GM23338 (cell line): Measurements from ENCODE around the gene ITPR2. TPM values are rescaled to one million over a fixed set of nuclear protein-coding genes. Genes with fewer than 3 reads are reported as not detected.

ENCODE experiments used
- ATAC-seq: fragments of 200-7000 bp; cut with Tn5 transposase; 3 replicates; pipeline ENCODE4 v1.9.1; 2020
- DNase-seq: peaks from one replicate; pipeline ENCODE4 v3.0.0-alpha.2; 2015; ENCODE audit warnings: low spot score
- H2AFZ ChIP-seq: fragments of 200-600 bp; sonication (generic); 2 replicates; pipeline ENCODE4 v1.8.0; 2016; ENCODE audit warnings: antibody characterized with exemption, mild to moderate bottlenecking, moderate library complexity
- H3F3A ChIP-seq: fragments of 200-600 bp; sonication (generic); replicated peaks from 2 replicates; pipeline ENCODE4 v1.8.0; 2017; ENCODE audit warnings: antibody characterized with exemption, mixed run types, low read depth
- H3K27ac ChIP-seq: fragments of 200-600 bp; sonication (generic); 2 replicates; pipeline ENCODE4 v1.6.1; 2016; ENCODE audit warnings: low read depth
- H3K27me3 ChIP-seq: fragments of 200-600 bp; sonication (generic); 2 replicates; pipeline ENCODE4 v1.8.0; 2016; ENCODE audit warnings: mild to moderate bottlenecking, mixed run types, moderate library complexity; ENCODE audit not compliant: insufficient read depth
- H3K36me3 ChIP-seq: fragments of 200-600 bp; sonication (generic); 2 replicates; pipeline ENCODE4 v1.8.0; 2016; ENCODE audit warnings: mild to moderate bottlenecking; ENCODE audit not compliant: insufficient read depth
- H3K4me1 ChIP-seq: fragments of 200-600 bp; sonication (generic); 2 replicates; pipeline ENCODE4 v1.8.0; 2016; ENCODE audit warnings: mild to moderate bottlenecking, moderate library complexity; ENCODE audit not compliant: insufficient read depth
- H3K4me2 ChIP-seq: fragments of 200-600 bp; sonication (generic); 2 replicates; pipeline ENCODE4 v1.7.1; 2017; ENCODE audit warnings: mixed run types
- H3K4me3 ChIP-seq: fragments of 200-600 bp; sonication (generic); 2 replicates; pipeline ENCODE4 v1.6.1; 2016; ENCODE audit warnings: mixed run types
- H3K79me2 ChIP-seq: fragments of 200-600 bp; sonication (generic); replicated peaks from 2 replicates; pipeline ENCODE4 v1.8.0; 2017; ENCODE audit warnings: mild to moderate bottlenecking; ENCODE audit not compliant: insufficient read depth
- H3K9me2 ChIP-seq: fragments of 200-600 bp; sonication (generic); 2 replicates; pipeline ENCODE4 v1.8.0; 2017; ENCODE audit not compliant: insufficient read depth
- H4K20me1 ChIP-seq: fragments of 200-600 bp; sonication (generic); replicated peaks from 2 replicates; pipeline ENCODE4 v1.8.0; 2017; ENCODE audit warnings: mild to moderate bottlenecking; ENCODE audit not compliant: insufficient read depth
- H3K27ac Mint-ChIP-seq: 2 replicates; pipeline ENCODE4 v1.8.0; 2020; ENCODE audit warnings: inconsistent platforms, mild to moderate bottlenecking, moderate library complexity, mixed read lengths
- H3K27me3 Mint-ChIP-seq: 3 replicates; pipeline ENCODE4 v1.8.0; 2022; ENCODE audit warnings: low read depth, mild to moderate bottlenecking, moderate library complexity, mixed read lengths, inconsistent platforms; ENCODE audit not compliant: insufficient read depth, poor library complexity
- H3K36me3 Mint-ChIP-seq: 3 replicates; pipeline ENCODE4 v1.8.0; 2021; ENCODE audit warnings: low read depth, mild to moderate bottlenecking, inconsistent platforms, moderate library complexity, mixed read lengths
- H3K4me1 Mint-ChIP-seq: 3 replicates; pipeline ENCODE4 v1.8.0; 2020; ENCODE audit warnings: mild to moderate bottlenecking, inconsistent platforms, mixed read lengths
- H3K4me3 Mint-ChIP-seq: 3 replicates; pipeline ENCODE4 v1.8.0; 2021; ENCODE audit warnings: moderate library complexity, mild to moderate bottlenecking, inconsistent platforms, mixed read lengths
- H3K9me3 Mint-ChIP-seq: 3 replicates; pipeline ENCODE4 v1.8.0; 2020; ENCODE audit warnings: moderate library complexity, mild to moderate bottlenecking, inconsistent platforms, mixed read lengths
- CREB1 ChIP-seq: fragments of 250-450 bp; sonication (Bioruptor Pico); IDR thresholded peaks from 2 replicates; pipeline ENCODE4 v1.5.0; 2020; ENCODE audit warnings: low read depth, mild to moderate bottlenecking, moderate library complexity
- EZH2 ChIP-seq: fragments of 200-600 bp; sonication (generic); IDR thresholded peaks from one replicate; pipeline ENCODE4 v1.8.0; 2017; ENCODE audit warnings: antibody characterized with exemption, mild to moderate bottlenecking, low read depth; ENCODE audit not compliant: unreplicated experiment
- EZH2phosphoT487 ChIP-seq: fragments of 200-600 bp; sonication (generic); IDR thresholded peaks from one replicate; pipeline ENCODE4 v1.8.1; 2018; ENCODE audit warnings: antibody characterized with exemption; ENCODE audit not compliant: unreplicated experiment
- NANOG ChIP-seq: IDR thresholded peaks from 2 replicates; pipeline ENCODE4 v1.6.1; 2016; ENCODE audit warnings: antibody characterized with exemption, borderline replicate concordance
- REST ChIP-seq: IDR thresholded peaks from one replicate; pipeline ENCODE4 v1.6.1; 2018; ENCODE audit warnings: antibody characterized with exemption; ENCODE audit not compliant: unreplicated experiment
- STAT1 ChIP-seq: IDR thresholded peaks from one replicate; pipeline ENCODE4 v1.6.1; 2016; ENCODE audit warnings: antibody characterized with exemption; ENCODE audit not compliant: unreplicated experiment
- ZNF114 ChIP-seq: fragments of 250-450 bp; sonication (Bioruptor Pico); IDR thresholded peaks from 2 replicates; pipeline ENCODE4 v1.5.0; 2020; ENCODE audit warnings: mild to moderate bottlenecking, moderate library complexity
- ZNF331 ChIP-seq: fragments of 250-450 bp; sonication (Bioruptor Pico); IDR thresholded peaks from 2 replicates; pipeline ENCODE4 v1.5.0; 2020; ENCODE audit warnings: low read depth, mild to moderate bottlenecking, moderate library complexity
- polyA plus RNA-seq: library from polyadenylated mRNA; unstranded; fragments of >200 nt; fragmentation: Nextera tagmentation; extraction: Ambion mirVana; gene quantifications from 2 replicates; pipeline ENCODE4 v1.2.1, GENCODE V29; 2016
- total RNA-seq: library from RNA; depleted of rRNA; stranded (reverse); fragments of >200 nt; shearing (Covaris generic); gene quantifications from 2 replicates; pipeline ENCODE4 v1.2.3, GENCODE V29; 2014
- TF ChIP-seq, protein P1 (sequence below): fragments of 250-450 bp; sonication (Bioruptor Pico); IDR thresholded peaks from 2 replicates; pipeline ENCODE4 v1.5.0; 2020; ENCODE audit warnings: mild to moderate bottlenecking, moderate library complexity
- TF ChIP-seq, protein P2 (sequence below): IDR thresholded peaks from 2 replicates; pipeline ENCODE4 v1.6.1; 2016; ENCODE audit warnings: antibody characterized with exemption
- TF ChIP-seq, protein P3 (sequence below), 2 experiments: fragments of 200-600 bp in 1 of 2; sonication (generic) in 1 of 2; conservative IDR thresholded peaks; 2 replicates each; pipeline versions ENCODE4 v1.5.1 to v1.6.1; 2016 to 2017; ENCODE audit warnings: antibody characterized with exemption in 2 of 2, low read depth in 2 of 2, mild to moderate bottlenecking in 2 of 2, moderate library complexity in 1 of 2

ITPR2 gene
- total and polyA plus RNA-seq, 2 experiments from 2014 or later = 44.5 to 65.2 TPM

- H3K9me3 Mint-ChIP-seq = no peaks in the 10 kb centered on the region
- H3K4me1 Mint-ChIP-seq = peaks cover 10% of the 10 kb centered on the region; the same call in 2 of the 3 replicates
- ATAC-seq (no peak), DNase-seq (no peak)
- H3K27ac ChIP-seq = no peak overlapping the region
- H3F3A ChIP-seq = no peaks in the 10 kb centered on the region
- no peaks in the 10 kb centered on the region for H3K9me2 ChIP-seq
- peaks cover 72% of the 10 kb centered on the region for H3K79me2 ChIP-seq
- no peak overlapping the region for H2AFZ ChIP-seq
- H3K4me3 ChIP-seq = no peak overlapping the region
- H3K4me2 ChIP-seq = no peak overlapping the region
- H3K4me3 Mint-ChIP-seq = no peak overlapping the region
- H3K27me3 ChIP-seq = no peaks in the 10 kb centered on the region
- H4K20me1 ChIP-seq = peaks cover 16% of the 10 kb centered on the region
- no peaks in the 10 kb centered on the region for H3K36me3 ChIP-seq
- peaks cover 1% of the 10 kb centered on the region; the same call in 1 of the 2 replicates for H3K4me1 ChIP-seq
- H3K27me3 Mint-ChIP-seq = peaks cover 2% of the 10 kb centered on the region
- TF ChIP-seq NANOG (no peak), EZH2phosphoT487 (no peak), ZNF114 (CRISPR knock-in tag) (no peak), CREB1 (CRISPR knock-in tag) (no peak), EZH2 (no peak), ZNF331 (no peak), STAT1 (no peak), REST (no peak)
- TF ChIP-seq, protein P1, sequence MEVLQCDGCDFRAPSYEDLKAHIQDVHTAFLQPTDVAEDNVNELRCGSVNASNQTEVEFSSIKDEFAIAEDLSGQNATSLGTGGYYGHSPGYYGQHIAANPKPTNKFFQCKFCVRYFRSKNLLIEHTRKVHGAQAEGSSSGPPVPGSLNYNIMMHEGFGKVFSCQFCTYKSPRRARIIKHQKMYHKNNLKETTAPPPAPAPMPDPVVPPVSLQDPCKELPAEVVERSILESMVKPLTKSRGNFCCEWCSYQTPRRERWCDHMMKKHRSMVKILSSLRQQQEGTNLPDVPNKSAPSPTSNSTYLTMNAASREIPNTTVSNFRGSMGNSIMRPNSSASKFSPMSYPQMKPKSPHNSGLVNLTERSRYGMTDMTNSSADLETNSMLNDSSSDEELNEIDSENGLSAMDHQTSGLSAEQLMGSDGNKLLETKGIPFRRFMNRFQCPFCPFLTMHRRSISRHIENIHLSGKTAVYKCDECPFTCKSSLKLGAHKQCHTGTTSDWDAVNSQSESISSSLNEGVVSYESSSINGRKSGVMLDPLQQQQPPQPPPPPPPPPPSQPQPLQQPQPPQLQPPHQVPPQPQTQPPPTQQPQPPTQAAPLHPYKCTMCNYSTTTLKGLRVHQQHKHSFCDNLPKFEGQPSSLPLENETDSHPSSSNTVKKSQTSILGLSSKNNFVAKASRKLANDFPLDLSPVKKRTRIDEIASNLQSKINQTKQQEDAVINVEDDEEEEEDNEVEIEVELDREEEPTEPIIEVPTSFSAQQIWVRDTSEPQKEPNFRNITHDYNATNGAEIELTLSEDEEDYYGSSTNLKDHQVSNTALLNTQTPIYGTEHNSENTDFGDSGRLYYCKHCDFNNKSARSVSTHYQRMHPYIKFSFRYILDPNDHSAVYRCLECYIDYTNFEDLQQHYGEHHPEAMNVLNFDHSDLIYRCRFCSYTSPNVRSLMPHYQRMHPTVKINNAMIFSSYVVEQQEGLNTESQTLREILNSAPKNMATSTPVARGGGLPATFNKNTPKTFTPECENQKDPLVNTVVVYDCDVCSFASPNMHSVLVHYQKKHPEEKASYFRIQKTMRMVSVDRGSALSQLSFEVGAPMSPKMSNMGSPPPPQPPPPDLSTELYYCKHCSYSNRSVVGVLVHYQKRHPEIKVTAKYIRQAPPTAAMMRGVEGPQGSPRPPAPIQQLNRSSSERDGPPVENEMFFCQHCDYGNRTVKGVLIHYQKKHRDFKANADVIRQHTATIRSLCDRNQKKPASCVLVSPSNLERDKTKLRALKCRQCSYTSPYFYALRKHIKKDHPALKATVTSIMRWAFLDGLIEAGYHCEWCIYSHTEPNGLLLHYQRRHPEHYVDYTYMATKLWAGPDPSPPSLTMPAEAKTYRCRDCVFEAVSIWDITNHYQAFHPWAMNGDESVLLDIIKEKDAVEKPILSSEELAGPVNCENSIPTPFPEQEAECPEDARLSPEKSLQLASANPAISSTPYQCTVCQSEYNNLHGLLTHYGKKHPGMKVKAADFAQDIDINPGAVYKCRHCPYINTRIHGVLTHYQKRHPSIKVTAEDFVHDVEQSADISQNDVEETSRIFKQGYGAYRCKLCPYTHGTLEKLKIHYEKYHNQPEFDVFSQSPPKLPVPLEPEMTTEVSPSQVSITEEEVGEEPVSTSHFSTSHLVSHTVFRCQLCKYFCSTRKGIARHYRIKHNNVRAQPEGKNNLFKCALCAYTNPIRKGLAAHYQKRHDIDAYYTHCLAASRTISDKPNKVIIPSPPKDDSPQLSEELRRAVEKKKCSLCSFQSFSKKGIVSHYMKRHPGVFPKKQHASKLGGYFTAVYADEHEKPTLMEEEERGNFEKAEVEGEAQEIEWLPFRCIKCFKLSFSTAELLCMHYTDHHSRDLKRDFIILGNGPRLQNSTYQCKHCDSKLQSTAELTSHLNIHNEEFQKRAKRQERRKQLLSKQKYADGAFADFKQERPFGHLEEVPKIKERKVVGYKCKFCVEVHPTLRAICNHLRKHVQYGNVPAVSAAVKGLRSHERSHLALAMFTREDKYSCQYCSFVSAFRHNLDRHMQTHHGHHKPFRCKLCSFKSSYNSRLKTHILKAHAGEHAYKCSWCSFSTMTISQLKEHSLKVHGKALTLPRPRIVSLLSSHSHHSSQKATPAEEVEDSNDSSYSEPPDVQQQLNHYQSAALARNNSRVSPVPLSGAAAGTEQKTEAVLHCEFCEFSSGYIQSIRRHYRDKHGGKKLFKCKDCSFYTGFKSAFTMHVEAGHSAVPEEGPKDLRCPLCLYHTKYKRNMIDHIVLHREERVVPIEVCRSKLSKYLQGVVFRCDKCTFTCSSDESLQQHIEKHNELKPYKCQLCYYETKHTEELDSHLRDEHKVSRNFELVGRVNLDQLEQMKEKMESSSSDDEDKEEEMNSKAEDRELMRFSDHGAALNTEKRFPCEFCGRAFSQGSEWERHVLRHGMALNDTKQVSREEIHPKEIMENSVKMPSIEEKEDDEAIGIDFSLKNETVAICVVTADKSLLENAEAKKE = no peak
- TF ChIP-seq, protein P2, sequence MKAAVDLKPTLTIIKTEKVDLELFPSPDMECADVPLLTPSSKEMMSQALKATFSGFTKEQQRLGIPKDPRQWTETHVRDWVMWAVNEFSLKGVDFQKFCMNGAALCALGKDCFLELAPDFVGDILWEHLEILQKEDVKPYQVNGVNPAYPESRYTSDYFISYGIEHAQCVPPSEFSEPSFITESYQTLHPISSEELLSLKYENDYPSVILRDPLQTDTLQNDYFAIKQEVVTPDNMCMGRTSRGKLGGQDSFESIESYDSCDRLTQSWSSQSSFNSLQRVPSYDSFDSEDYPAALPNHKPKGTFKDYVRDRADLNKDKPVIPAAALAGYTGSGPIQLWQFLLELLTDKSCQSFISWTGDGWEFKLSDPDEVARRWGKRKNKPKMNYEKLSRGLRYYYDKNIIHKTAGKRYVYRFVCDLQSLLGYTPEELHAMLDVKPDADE = no peak
- TF ChIP-seq, protein P3, sequence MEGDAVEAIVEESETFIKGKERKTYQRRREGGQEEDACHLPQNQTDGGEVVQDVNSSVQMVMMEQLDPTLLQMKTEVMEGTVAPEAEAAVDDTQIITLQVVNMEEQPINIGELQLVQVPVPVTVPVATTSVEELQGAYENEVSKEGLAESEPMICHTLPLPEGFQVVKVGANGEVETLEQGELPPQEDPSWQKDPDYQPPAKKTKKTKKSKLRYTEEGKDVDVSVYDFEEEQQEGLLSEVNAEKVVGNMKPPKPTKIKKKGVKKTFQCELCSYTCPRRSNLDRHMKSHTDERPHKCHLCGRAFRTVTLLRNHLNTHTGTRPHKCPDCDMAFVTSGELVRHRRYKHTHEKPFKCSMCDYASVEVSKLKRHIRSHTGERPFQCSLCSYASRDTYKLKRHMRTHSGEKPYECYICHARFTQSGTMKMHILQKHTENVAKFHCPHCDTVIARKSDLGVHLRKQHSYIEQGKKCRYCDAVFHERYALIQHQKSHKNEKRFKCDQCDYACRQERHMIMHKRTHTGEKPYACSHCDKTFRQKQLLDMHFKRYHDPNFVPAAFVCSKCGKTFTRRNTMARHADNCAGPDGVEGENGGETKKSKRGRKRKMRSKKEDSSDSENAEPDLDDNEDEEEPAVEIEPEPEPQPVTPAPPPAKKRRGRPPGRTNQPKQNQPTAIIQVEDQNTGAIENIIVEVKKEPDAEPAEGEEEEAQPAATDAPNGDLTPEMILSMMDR (conservative IDR thresholded peaks at IDR 0.05; ENCODE audit: low read depth in 2 of 2) = no peak
- peak overlapping the region; percentile 1; the same call in 1 of the 2 replicates for H3K27ac Mint-ChIP-seq
- H3K36me3 Mint-ChIP-seq = peaks cover 9% of the 10 kb centered on the region; the same call in 2 of the 3 replicates
Observed at GRCh38 chr12:26798023-26798422, 35.0 kb downstream of the ITPR2 start.
